HG03575 (cell line): Measurements from ENCODE around the gene NLRP5.
"Not testable (repeated sequence)": the region's sequence is repeated elsewhere in the genome, so short reads cannot be mapped to it uniquely, and the experiment has no call there.

Experiments used
- ATAC-seq: cut with Tn5 transposase; IDR thresholded peaks from one replicate; pipeline ENCODE4 v1.9.1; 2021; ENCODE audit not compliant: unreplicated experiment, insufficient number of reproducible peaks, low FRiP score; ENCODE audit errors: extremely low read depth

The NLRP5 gene

GRCh38 chr19:56092685-56093631, 106.4 kb downstream of the NLRP5 start:
- no peak for ATAC-seq

GRCh38 chr19:56094449-56094848, 107.9 kb downstream of the NLRP5 start:
- ATAC-seq = no peak

- no peak for ATAC-seq
Measured at GRCh38 chr19:56096665-56097064, 110.1 kb downstream of the NLRP5 start.

GRCh38 chr19:56097306-56097705, 110.7 kb downstream of the NLRP5 start:
- ATAC-seq = no peak

GRCh38 chr19:56097776-56098175, 111.2 kb downstream of the NLRP5 start:
- ATAC-seq = no peak

- not testable (repeated sequence) for ATAC-seq
Measured at GRCh38 chr19:56098237-56098636, 111.7 kb downstream of the NLRP5 start.

GRCh38 chr19:56098731-56099568, 112.4 kb downstream of the NLRP5 start:
- no peak for ATAC-seq

GRCh38 chr19:56099638-56100539, 113.3 kb downstream of the NLRP5 start:
- ATAC-seq = no peak

- ATAC-seq = no peak
Measured at GRCh38 chr19:56101095-56101494, 114.5 kb downstream of the NLRP5 start.

- ATAC-seq = no peak
Measured at GRCh38 chr19:56101746-56102535, 115.4 kb downstream of the NLRP5 start.

- ATAC-seq = no peak
Measured at GRCh38 chr19:56103027-56103614, 116.5 kb downstream of the NLRP5 start.

- ATAC-seq = no peak
Measured at GRCh38 chr19:56104423-56104822, 117.8 kb downstream of the NLRP5 start.

GRCh38 chr19:56105090-56105701, 118.6 kb downstream of the NLRP5 start:
- no peak for ATAC-seq

GRCh38 chr19:56105831-56106396, 119.3 kb downstream of the NLRP5 start:
- ATAC-seq = not testable (repeated sequence)

- no peak for ATAC-seq
Measured at GRCh38 chr19:56106397-56106849, 119.8 kb downstream of the NLRP5 start.

GRCh38 chr19:56106993-56107392, 120.4 kb downstream of the NLRP5 start:
- no peak for ATAC-seq
